ENCODE results near the gene MAML2. TPM values are rescaled to one million over a fixed set of nuclear protein-coding genes. Genes with fewer than 3 reads are reported as not detected.

Gene MAML2
- total RNA-seq, 1 experiment from 2014 or later = 22.7 TPM

DNA sequence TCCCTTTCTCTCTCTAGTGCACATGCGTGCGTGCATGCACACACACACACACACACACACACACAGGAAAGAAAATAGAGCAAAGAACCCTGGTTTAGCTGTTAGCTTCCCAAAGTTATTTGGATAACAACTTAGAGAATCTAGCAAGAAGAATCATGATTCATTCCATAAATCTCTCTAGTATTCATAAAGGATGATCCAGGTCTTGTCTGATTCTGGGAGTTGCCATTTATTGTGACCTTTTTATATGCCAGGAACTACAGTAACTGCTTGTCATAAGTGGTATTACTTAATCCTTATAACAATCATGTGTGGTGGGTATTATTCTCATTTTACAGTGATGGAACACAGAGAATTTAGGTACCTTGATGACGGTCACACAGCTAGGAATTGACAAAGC is 277.6 kb downstream of the MAML2 start:
- peaks cover 51% of the 10 kb centered on the region for H3K4me1 Mint-ChIP-seq (ENCODE audit: low read depth, unreplicated experiment)
- CTCF ChIA-PET = no interaction called here

DNA sequence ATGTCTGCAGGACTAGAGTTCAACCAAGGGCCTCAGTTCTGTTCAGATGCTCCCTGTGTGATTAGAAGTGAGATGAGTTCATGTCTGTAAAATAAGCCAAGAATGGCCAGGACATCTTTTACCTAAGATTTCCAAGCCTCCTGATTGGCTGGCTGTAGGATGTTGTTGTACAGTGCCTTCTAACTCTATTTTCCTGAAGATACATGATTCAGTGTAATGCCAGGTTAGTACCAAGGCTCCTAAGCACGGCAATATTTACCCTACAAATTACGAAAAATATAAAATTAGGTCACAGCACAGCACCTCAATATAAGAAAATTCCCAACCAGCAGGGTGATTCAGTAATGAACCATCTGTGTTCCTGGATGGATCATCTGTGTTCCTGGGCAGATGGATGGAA is 279.1 kb downstream of the MAML2 start:
- H3K36me3 Mint-ChIP-seq (ENCODE audit: insufficient read depth, unreplicated experiment) = peaks cover 15% of the 10 kb centered on the region
- no peak overlapping the region for H3K27ac Mint-ChIP-seq (ENCODE audit: unreplicated experiment)
- BruUV-seq (replicated peaks) = no TSS peak
- H3K4me3 Mint-ChIP-seq (ENCODE audit: low read depth, unreplicated experiment) = no peak overlapping the region
- peaks cover 45% of the 10 kb centered on the region for H3K4me1 Mint-ChIP-seq (ENCODE audit: low read depth, unreplicated experiment)
- CTCF ChIA-PET = no interaction called here
- no peaks in the 10 kb centered on the region for H3K27me3 Mint-ChIP-seq (ENCODE audit: unreplicated experiment)
- H3K9me3 Mint-ChIP-seq (ENCODE audit: low read depth, unreplicated experiment) = no peaks in the 10 kb centered on the region
- no peak for DNase-seq
- intact Hi-C loops (cut with micrococcal nuclease; ENCODE audit: unreplicated experiment) = no loop called here
- TF ChIP-seq, protein P1, sequence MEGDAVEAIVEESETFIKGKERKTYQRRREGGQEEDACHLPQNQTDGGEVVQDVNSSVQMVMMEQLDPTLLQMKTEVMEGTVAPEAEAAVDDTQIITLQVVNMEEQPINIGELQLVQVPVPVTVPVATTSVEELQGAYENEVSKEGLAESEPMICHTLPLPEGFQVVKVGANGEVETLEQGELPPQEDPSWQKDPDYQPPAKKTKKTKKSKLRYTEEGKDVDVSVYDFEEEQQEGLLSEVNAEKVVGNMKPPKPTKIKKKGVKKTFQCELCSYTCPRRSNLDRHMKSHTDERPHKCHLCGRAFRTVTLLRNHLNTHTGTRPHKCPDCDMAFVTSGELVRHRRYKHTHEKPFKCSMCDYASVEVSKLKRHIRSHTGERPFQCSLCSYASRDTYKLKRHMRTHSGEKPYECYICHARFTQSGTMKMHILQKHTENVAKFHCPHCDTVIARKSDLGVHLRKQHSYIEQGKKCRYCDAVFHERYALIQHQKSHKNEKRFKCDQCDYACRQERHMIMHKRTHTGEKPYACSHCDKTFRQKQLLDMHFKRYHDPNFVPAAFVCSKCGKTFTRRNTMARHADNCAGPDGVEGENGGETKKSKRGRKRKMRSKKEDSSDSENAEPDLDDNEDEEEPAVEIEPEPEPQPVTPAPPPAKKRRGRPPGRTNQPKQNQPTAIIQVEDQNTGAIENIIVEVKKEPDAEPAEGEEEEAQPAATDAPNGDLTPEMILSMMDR (IDR thresholded peaks at IDR 0.05; ENCODE audit: unreplicated experiment) = no peak

More for the DNA sequence above, 277.6 kb downstream of the MAML2 start:
- no peak overlapping the region for H3K27ac Mint-ChIP-seq (ENCODE audit: unreplicated experiment)
- no peaks in the 10 kb centered on the region for H3K9me3 Mint-ChIP-seq (ENCODE audit: low read depth, unreplicated experiment)
- DNase-seq = no peak
- TF ChIP-seq, protein P1 (IDR thresholded peaks at IDR 0.05; ENCODE audit: unreplicated experiment) = no peak
- intact Hi-C loops (cut with micrococcal nuclease; ENCODE audit: unreplicated experiment) = no loop called here
- H3K27me3 Mint-ChIP-seq (ENCODE audit: unreplicated experiment) = no peaks in the 10 kb centered on the region
- no peak overlapping the region for H3K4me3 Mint-ChIP-seq (ENCODE audit: low read depth, unreplicated experiment)
- BruUV-seq (replicated peaks) = no TSS peak
- peaks cover 20% of the 10 kb centered on the region for H3K36me3 Mint-ChIP-seq (ENCODE audit: insufficient read depth, unreplicated experiment)

DNA sequence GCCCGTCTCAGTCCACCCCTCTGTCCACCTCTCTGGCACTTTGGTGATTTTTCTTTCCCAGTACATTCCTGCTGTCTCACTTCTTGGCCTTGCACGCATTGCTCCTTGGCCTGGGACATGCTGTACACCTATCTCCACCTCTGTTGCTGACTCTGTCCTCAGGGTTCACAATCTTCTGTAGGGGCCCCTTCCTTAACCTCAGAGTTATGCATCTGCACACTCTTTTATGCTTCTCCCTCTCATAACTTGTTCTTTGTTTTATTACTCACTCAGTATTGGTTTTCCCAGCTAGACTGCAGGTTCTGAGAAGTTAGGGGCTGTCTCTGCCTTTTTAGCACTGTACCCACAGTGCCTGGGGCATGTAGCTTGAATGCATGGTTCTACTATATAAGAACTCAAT is 279.9 kb downstream of the MAML2 start:
- no peak for DNase-seq
- Mint-ChIP-seq H3K4me1 (ENCODE audit: low read depth, unreplicated experiment) (peaks cover 36% of the 10 kb centered on the region), H3K27ac (ENCODE audit: unreplicated experiment) (peak overlapping the region; percentile 25), H3K4me3 (ENCODE audit: low read depth, unreplicated experiment) (no peak overlapping the region), H3K36me3 (ENCODE audit: insufficient read depth, unreplicated experiment) (peaks cover 9% of the 10 kb centered on the region), H3K9me3 (ENCODE audit: low read depth, unreplicated experiment) (no peaks in the 10 kb centered on the region), H3K27me3 (ENCODE audit: unreplicated experiment) (no peaks in the 10 kb centered on the region)
- TF ChIP-seq, protein P1 (IDR thresholded peaks at IDR 0.05; ENCODE audit: unreplicated experiment) = no peak
- intact Hi-C loops (cut with micrococcal nuclease; ENCODE audit: unreplicated experiment) = no loop called here
- no TSS peak for BruUV-seq (replicated peaks)
- CTCF ChIA-PET = interaction anchor here (1.2 kb wide), 1 partner anchor 214 kb away, joined by 3 read pairs; no protein-coding TSS in a partner anchor

DNA sequence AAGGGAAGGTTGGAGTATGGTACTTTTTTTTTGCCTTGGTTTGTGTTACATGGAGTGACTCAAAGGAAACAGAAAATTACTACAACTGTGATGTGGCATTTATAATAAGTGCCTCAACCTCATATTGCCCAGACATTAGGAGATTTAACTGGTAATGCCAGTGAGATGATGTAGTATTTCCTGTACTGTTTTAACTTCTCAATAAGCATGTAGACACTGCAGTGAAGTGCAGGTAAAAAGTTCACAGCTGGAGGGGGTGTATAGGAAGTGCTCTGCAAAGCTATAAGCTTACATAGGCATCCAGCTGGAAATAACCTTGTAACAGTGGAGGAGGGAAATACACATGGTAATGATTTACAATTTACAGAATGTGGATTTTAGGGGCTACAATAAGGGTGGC is 280.9 kb downstream of the MAML2 start:
- Mint-ChIP-seq H3K9me3 (ENCODE audit: low read depth, unreplicated experiment) (no peaks in the 10 kb centered on the region), H3K4me3 (ENCODE audit: low read depth, unreplicated experiment) (no peak overlapping the region), H3K27ac (ENCODE audit: unreplicated experiment) (no peak overlapping the region), H3K27me3 (ENCODE audit: unreplicated experiment) (no peaks in the 10 kb centered on the region), H3K4me1 (ENCODE audit: low read depth, unreplicated experiment) (peaks cover 27% of the 10 kb centered on the region), H3K36me3 (ENCODE audit: insufficient read depth, unreplicated experiment) (peaks cover 5% of the 10 kb centered on the region)
- no peak for DNase-seq
- intact Hi-C loops (cut with micrococcal nuclease; ENCODE audit: unreplicated experiment) = no loop called here
- CTCF ChIA-PET = interaction anchor here (1.2 kb wide), 1 partner anchor 213 kb away, joined by 3 read pairs; no protein-coding TSS in a partner anchor
- no TSS peak for BruUV-seq (replicated peaks)
- TF ChIP-seq, protein P1 (IDR thresholded peaks at IDR 0.05; ENCODE audit: unreplicated experiment) = no peak

Measured in Calu3 (cell line).